KG1 (cell line): ENCODE results near the gene BRWD1.

Experiments
- DNase-seq: peaks from one replicate; lab custom pipeline; 2025; lab: John Stamatoyannopoulos, UW

Gene BRWD1

DNA sequence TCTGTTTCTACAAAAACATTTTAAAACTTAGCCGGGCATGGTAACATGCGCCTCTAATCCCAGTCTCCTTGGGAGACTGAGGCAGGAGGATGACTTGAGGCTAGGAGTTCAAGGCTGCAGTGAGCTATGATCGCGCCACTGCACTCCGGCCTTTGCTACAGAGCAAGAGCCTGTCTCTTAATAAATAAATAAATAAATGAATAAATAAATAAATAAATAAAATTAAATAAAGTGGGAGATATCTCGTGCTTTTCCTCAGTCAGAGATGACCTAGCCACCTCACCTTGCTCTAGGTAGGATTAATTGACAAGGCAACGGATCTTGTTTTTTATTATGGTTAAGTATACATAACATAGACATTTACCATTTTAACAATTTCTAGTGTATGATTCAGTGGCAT lies 14.3 kb upstream of the BRWD1 start:
- no peak for DNase-seq

DNA sequence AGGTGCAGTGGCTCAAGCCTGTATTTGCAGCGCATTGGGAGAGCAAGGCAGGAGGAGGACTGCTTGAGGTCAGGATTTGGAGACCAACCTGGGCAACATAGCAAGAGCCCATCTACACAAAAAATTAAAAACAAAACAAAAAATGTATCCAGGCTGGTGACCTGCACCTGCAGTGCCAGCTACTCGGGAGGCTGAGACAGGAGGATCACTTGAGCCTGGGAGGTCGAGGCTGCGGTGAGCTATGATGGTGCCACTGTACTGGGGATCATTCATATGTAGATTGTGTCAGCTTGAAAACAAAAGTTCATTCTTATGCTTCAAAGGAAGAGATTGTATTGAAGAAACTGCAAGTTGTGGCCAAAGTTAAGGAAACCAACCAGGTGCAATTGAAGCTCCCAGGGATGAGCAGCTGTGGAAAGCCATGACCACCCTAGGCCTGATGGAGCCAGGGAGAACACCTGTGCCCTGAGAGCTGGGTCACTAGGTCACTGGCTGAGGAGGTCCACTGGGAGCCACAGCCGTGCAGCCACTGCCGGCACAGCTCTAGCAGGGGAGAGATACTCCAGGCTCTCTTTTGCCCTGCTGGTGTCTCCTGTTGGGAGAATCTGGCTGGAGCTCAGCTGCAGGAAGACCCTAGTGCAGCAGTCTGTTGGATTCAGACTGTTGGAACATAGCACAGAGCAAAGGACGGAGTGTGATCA lies 13.3 kb upstream of the BRWD1 start:
- no peak for DNase-seq

GRCh38 chr21:39325458-39325857 lies 12.0 kb upstream of the BRWD1 start:
- DNase-seq = no peak

DNA sequence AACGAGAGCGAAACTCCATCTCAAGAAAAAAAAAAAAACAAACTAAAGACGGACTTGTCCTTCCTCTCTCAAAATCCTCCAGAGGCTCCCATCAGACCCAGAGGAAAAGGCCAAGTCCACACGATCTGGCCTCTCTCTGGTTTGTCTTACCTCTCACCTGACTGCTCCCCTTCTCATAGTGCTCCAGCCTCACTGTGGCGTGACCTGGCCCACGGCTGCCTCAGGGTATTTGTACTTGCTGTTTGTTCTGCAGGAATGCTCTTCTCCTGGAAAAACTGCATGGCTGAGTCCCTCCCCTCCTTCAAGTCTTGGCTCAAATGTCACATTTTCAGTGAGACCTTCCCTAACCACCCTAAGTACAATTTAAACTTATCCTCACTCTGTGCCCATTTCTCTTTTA lies 8.0 kb upstream of the BRWD1 start:
- no peak for DNase-seq

DNA sequence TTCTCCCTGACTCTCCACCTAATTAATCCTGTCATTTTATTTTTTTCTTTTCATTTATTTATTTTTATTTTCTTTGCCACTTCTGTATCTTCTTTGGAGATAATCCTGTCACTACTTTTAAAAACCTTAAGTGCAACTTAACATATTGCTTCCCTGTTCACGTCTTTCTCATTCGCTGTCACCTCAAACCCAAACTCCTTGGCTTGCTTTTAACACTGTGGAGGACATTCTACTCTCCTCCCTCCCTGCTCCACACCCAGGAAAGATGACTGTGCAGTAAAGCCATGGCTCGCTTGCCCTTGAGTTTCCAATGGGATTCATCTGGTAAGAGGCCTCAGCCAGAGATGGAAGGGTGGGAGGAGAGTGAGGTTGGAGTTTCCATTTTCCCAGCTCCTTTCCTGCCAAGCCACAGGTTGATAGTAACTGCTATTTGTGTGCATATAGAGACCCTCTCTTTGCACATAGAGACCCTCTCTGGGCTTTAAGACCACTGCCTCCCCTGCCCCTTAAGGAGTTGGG lies 6.4 kb upstream of the BRWD1 start:
- no peak for DNase-seq

DNA sequence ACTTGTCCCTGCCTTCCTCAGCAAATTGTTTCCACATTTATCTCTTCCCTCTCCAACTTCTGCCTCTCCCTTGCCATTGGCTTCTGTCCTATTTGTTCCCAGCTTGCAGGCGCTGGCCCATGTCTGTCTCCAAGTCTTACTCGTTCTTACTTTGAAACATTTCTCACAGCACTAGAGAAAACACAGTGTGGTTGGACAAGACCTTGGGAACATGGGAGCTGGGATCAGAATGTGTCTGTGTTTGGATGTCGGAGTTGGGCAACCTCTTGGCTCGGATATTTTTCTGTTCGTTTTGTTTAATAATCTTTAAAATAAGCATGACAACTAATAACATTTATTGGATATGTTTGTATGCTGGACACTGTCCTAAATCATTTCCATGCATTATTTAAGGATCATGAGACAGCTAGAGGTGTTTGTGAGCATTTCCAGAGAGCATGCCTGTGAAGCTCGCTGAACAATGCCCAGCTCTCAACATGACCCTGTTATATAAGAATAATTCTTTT lies 5.9 kb upstream of the BRWD1 start:
- DNase-seq = no peak

GRCh38 chr21:39318091-39318959 lies 4.9 kb upstream of the BRWD1 start:
- no peak for DNase-seq

GRCh38 chr21:39317134-39318090 lies 4.0 kb upstream of the BRWD1 start:
- DNase-seq = no peak

- DNase-seq = no peak
These were observed 3.3 kb upstream of the BRWD1 start for GRCh38 chr21:39316729-39317128.

DNA sequence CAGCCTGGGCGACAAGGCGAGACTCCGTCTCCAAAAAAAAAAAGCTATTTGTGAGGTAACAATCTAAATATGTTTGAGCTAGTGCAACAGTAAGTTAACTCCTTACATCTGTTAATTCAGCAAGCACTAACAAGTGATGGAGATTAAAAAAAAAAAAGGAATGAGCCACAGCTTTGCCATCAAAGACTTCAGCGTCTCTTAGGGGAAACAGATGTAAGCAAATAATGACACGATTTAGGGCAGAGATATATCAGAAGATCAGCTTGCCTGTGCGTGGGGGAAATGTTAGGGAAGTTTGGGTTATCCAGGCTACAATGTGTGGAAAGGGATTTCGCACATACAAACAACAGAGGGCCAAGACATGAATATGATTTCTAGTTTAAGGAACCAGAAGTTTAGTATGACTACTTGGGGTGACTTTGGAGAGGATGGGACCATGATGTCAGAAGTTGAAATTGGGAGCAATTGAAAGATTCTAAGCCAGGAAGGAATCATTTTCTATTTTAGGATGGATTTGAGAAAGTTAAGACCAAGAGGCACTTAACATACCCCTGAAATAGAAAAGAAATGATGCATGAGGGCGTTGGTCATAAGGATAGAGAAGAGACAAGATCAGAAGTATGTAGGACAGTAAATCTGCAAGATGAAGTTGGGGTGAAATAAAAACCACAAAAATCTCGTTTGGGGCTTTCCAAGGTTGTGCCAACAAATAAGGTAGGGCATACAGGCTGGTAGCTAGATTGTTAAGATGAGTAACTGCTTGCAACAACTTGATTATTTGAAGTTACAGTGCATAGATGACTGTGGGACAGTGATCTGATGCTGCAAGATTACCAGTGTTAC lies 2.4 kb upstream of the BRWD1 start:
- no peak for DNase-seq

GRCh38 chr21:39314143-39315027 lies 953 bp upstream of the BRWD1 start:
- DNase-seq = peak; percentile 39

DNA sequence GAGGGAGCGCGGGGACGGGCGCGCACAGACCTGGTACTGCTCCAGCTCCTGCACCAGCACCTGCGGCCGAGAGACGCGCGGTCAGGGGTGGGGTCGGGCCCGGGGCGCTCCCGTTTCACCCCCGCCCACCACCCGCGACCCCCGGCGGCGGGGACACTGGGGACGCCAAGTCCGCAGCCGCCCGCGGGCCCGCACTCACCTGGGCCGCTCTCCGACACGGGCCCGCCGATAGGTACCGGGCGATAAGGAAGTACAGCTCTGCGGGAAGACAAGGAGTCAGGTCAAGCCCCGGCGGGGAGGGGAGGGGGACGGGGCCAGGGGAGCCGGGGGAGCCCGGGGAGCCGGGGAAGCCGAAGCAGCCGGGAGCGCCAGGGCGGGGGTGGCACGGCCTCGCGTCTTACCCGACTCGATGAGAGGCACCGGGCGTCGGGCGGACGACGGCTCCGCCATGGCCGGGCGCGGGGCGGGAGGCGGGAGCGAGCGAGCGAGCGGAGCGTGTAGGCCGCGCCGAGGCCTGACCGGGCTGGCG lies 326 bp downstream of the BRWD1 start:
- DNase-seq = no peak

DNA sequence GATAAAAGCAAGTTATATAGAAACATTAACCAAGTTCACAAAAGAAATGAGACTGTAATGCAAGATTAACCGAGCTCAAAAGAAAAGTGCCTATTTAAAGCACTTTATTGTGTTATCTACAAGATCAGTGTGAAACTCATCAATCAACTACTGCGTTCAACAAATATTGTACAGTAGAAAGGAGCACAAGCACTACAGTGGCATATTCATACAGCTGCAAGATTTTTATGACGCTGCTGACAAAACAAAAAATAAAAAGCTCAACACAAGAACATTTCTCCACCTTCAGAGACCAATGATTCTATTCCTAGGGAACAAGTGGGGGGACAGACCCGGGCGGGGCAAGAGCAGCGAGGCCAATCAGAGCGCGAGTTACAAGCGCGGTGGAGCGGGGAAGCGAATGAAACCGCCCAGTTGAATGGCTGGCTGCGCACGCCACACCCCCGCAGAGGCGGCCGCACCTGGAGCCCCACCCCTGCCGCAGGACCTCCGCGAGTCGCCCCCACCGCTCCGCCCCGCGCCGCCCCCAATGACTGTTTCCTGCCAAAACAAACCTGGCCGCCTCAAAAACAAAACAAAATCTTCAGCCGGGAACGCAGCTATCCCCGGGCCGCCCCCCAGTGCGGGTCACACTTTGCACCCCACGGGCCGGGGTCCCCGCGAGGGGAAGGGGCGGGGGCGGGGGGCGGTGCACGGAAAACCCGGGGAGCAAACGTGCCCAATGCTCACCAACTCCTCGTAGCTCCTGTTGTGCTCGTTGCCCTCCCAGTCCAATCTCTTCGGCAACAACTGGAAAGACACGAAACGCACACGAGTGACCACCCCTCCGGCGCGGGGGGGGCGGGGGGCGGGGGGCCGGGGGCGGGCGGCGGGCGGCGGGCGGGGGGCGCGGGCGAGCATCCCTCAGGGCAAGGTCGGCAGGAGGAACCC lies 1.1 kb downstream of the BRWD1 start:
- DNase-seq = peak; percentile 68

DNA sequence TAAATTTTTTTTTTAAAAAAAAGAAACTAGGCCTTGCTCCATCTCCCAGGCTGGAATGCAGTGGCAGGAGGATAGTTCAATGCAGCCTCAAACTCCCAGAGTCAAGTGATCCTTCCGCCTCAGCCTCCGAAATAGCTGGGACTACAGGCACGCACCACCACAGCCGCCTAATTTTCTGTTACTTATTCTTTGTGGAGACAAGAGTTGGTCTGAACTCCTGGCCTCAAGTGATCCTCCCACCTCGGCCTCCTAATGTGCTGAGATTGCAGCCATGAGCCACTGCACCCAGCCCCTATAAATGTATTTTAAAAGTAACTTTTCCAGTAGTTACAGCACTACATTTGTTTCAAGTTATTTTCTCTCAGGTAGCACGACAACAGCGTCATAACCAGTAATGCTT lies 2.3 kb downstream of the BRWD1 start:
- no peak for DNase-seq

- no peak for DNase-seq
These were observed 6.0 kb downstream of the BRWD1 start for GRCh38 chr21:39307466-39307865.

DNA sequence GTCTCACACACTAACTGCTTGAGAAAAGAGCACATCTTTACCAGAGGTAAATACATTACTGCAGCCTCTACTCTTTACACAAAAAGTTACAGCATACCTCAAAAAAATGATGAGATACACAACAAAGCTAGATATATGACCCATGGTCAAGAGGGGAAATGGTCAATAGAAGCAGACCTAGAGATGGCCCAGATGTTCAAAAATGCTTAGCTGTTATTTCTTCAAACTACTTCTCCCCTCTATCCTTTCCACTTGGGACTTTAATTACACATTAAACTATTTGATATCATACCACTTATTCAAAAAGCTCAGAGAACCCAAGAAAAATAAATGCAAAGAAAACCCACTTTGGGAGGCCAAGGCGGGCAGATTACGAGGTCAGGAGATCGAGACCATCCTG lies 12.8 kb downstream of the BRWD1 start:
- no peak for DNase-seq

- DNase-seq = no peak
These were observed 16.5 kb downstream of the BRWD1 start for GRCh38 chr21:39296891-39297290.

DNA sequence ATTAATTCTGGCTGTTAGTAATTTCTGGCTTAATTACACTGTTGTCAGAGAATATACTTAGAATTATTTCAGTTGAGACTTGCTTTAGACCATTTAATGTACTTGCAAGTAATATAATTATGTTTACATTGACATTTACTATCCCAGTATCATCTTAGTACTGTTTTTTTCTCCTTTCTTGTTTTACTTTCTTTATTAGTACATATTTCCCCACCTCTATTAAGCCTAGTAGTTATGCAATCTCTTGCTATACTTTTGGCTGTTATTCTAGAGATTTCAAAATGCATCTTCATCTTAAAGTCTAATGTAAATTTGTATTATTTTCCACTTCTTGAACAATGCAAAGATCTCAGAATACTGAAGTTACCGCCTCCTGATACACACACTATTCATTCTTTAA lies 24.4 kb downstream of the BRWD1 start:
- no peak for DNase-seq

GRCh38 chr21:39282911-39283310 lies 30.5 kb downstream of the BRWD1 start:
- no peak for DNase-seq
